Gastroesophageal sphincter (tissue), 4 donors: Measurements from ENCODE around the gene SLC66A2. TPM values are rescaled to one million over a fixed set of nuclear protein-coding genes. Genes with fewer than 3 reads are reported as not detected.

Source experiments
- ATAC-seq: fragments of 150-250 bp; one replicate; pipeline ENCODE4 v1.9.1; 2016; ENCODE audit warnings: mild to moderate bottlenecking, moderate library complexity
- H3K27ac ChIP-seq, 4 donors: fragments of 200-600 bp; sonication (generic) in 3 of 4; 1 replicate in 3 of 4; 2 replicates in 1 of 4; pipeline ENCODE4 v1.5.1; 2016 to 2019
- H3K27me3 ChIP-seq: fragments of 200-600 bp; sonication (generic); one replicate; pipeline ENCODE4 v1.5.1; 2019
- H3K36me3 ChIP-seq, 2 donors: fragments of 200-600 bp; sonication (generic); one replicate each; pipeline ENCODE4 v1.5.1; 2019; ENCODE audit warnings: control low read depth in 1 of 2
- H3K4me1 ChIP-seq, 3 donors: fragments of 200-600 bp; sonication (generic); 1 replicate in 2 of 3; 2 replicates in 1 of 3; pipeline ENCODE4 v1.5.1; 2016 to 2019; ENCODE audit warnings: control low read depth in 2 of 3
- H3K4me3 ChIP-seq, 2 donors: fragments of 200-600 bp; sonication (generic); one replicate each; pipeline ENCODE4 v1.5.1; 2019; ENCODE audit warnings: mild to moderate bottlenecking in 1 of 2, moderate library complexity in 1 of 2
- H3K9me3 ChIP-seq, 3 donors: fragments of 200-600 bp; sonication (generic); one replicate each; pipeline ENCODE4 v1.5.1; 2017 to 2019; ENCODE audit warnings: control low read depth in 2 of 3
- EP300 ChIP-seq: sonication (generic); formaldehyde crosslinking; IDR thresholded peaks from one replicate; pipeline ENCODE4 v1.6.1; 2017; ENCODE audit warnings: antibody characterized with exemption, mild to moderate bottlenecking
- POLR2A ChIP-seq, 2 donors: fragments of 450-650 bp; IDR thresholded peaks; one replicate each; pipeline ENCODE4 v1.6.1; 2017; ENCODE audit warnings: antibody characterized with exemption in 2 of 2, mild to moderate bottlenecking in 2 of 2, moderate library complexity in 1 of 2
- POLR2AphosphoS5 ChIP-seq: sonication (generic); formaldehyde crosslinking; IDR thresholded peaks from one replicate; pipeline ENCODE4 v1.6.1; 2017; ENCODE audit warnings: antibody characterized with exemption
- WGBS, 2 donors: methylation state at CpG; one replicate each; pipeline ENCODE4 v1.1.5; 2018; ENCODE audit warnings: low coverage in 1 of 2; 5-methylcytosine and 5-hydroxymethylcytosine counted together
- total RNA-seq, 4 donors: library from RNA; depleted of rRNA; stranded (reverse); fragments of >200 nt; gene quantifications; one replicate each; pipeline ENCODE4 v1.1.0, GENCODE V29; 2016
- TF ChIP-seq, protein P1 (sequence below), 4 experiments: fragments of 200-600 bp in 2 of 4; fragments of 450-650 bp in 2 of 4; sonication (generic) in 1 of 4; IDR thresholded peaks; one replicate each; pipeline ENCODE4 v1.5.1; 2017 to 2019; ENCODE audit warnings: antibody characterized with exemption in 4 of 4, mild to moderate bottlenecking in 2 of 4, moderate library complexity in 2 of 4

SLC66A2 gene
- total RNA-seq, 4 donors from 2014 or later, result 32.2 to 42.6 (median 35.6) TPM

DNA sequence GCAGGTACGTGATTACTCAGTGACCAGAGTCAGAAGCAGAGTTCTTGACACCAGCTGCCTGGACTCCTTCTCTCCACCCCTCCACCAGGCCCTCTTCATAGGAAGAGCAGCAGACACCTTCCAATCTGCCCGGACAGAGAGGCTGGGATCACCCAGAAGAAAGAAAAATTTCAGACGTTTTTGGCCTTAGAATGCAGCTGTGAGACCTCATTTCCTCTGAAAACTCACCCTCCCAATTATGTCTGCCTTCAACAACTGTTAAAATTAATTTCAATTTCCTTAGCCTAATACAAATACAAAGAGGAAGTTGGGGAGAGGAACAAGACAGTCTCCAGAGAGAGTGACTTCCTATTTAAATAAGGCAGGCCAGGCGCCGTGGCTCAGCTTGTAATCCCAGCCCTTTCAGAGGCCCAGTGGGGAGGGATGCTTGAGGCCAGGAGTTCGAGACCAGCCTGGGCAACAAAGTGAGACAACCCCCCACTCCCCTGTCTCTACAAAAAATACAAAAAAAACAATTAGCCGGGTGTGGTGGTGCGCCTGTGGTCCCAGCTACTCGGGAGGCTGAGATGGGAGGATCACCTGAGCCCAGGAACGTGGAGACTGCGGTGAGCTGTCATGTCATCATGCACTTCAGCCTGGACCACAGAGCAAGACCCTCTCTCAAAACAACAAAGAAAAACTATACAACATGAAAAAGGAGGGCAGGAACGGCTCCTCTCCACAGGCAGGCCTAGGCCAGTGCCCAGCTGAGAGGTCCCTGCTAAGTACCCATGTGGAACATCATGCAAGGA lies 1.6 kb downstream of the SLC66A2 start:
- peak overlapping the region in 3 of 4 donors; percentile 85 to 94 (median 87) for H3K27ac ChIP-seq
- peaks cover 0 to 30% of the 10 kb centered on the region in 2 donors for H3K36me3 ChIP-seq
- 38 to 60% methylated on average over 5 to 8 of the region's 12 CpGs for WGBS, 2 donors
- no peak for TF ChIP-seq POLR2A (IDR thresholded peaks at IDR 0.05)
- no peak for ATAC-seq
- H3K9me3 ChIP-seq, result no peaks in the 10 kb centered on the region
- peak overlapping the region; percentile 96 to 99 for H3K4me3 ChIP-seq
- no peaks in the 10 kb centered on the region for H3K27me3 ChIP-seq
- H3K4me1 ChIP-seq, result peaks cover 0 to 66% (median 30%) of the 10 kb centered on the region in 3 donors

DNA sequence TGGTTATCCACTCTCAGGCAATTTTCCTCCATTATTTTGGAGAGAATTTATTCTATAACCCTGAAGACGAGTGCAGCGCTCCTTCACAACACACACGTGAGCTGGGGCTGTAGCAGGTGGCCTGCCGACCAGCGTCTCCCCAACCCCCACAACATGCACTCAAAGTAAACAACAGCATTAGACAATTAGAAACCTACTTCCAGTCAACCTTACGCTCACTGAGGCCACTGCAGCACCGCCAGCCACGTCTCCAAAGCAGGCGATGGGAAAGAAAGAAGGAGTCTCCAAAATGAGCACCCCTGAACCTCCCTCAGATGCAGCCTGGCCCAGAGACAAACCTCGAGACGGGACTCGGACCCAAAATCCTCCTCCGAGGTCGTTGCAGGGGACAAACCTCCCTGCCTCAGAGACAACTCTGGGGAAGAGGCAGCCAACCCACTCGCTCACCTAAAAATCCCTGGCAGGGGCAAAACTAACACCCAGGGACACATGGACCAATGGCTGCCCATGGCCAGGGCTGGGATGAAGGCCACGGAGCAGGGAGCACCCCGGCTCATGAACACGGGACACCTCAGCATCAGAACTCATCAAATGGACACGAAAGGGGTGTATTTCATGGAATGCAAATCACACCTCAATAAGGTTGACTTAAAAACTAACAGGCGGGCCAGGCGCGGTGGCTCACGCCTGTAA lies 2.6 kb downstream of the SLC66A2 start:
- ATAC-seq, result no peak
- Histone ChIP-seq H3K27ac (peak overlapping the region in 2 of 4 donors; percentile 18 to 94), H3K27me3 (no peaks in the 10 kb centered on the region), H3K4me1 (peaks cover 0 to 77% (median 35%) of the 10 kb centered on the region in 3 donors), H3K9me3 (no peaks in the 10 kb centered on the region), H3K36me3 (peaks cover 0 to 31% of the 10 kb centered on the region in 2 donors), H3K4me3 (peak overlapping the region in 1 of 2 donors; percentile 99)
- 90% methylated on average over 17 of the region's 23 CpGs; no CpG with 5 or more reads in 1 of the 2 donors for whole genome bisulfite sequencing, 2 donors
- TF ChIP-seq EP300 (no peak), POLR2A (IDR thresholded peaks at IDR 0.05) (no peak), POLR2AphosphoS5 (no peak)
- TF ChIP-seq, protein P1, sequence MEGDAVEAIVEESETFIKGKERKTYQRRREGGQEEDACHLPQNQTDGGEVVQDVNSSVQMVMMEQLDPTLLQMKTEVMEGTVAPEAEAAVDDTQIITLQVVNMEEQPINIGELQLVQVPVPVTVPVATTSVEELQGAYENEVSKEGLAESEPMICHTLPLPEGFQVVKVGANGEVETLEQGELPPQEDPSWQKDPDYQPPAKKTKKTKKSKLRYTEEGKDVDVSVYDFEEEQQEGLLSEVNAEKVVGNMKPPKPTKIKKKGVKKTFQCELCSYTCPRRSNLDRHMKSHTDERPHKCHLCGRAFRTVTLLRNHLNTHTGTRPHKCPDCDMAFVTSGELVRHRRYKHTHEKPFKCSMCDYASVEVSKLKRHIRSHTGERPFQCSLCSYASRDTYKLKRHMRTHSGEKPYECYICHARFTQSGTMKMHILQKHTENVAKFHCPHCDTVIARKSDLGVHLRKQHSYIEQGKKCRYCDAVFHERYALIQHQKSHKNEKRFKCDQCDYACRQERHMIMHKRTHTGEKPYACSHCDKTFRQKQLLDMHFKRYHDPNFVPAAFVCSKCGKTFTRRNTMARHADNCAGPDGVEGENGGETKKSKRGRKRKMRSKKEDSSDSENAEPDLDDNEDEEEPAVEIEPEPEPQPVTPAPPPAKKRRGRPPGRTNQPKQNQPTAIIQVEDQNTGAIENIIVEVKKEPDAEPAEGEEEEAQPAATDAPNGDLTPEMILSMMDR (IDR thresholded peaks at IDR 0.05), result no peak

DNA sequence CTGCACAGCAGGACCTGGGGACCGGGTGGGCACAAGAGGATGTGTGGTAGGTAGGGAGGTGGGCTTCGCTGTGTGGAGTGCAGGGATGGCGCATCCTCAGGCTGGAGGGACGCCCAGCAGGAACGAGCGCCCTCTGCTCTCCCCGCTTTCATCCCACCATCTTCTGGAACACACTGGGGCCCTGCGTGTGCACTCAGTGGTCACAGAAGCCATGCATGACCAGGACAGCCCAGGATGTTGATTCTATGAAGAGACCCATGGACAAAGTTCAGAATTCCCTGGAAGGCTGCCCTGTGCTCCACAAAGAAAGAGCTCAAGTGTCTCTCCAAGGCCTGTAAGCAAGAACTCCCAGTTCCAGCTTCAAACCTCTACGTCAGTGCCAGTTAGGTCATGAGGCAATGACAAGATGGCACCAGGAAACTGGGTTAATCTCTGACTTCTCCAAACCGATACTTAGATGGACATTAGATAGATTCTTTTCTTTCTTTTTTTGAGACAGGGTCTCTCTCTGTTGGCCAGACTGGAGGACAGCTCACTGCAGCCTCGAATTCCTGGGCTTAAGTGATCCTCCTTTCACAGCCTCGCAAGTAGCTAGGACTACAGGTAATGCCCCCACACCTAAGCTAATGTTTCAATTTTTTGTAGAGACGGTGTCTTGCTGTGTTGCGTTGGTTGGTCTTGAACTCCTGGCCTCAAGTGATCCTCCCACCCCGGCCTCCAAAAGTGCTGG lies 3.4 kb downstream of the SLC66A2 start:
- Histone ChIP-seq H3K36me3 (peaks cover 0 to 39% of the 10 kb centered on the region in 2 donors), H3K4me1 (peaks cover 0 to 81% (median 35%) of the 10 kb centered on the region in 3 donors), H3K9me3 (no peaks in the 10 kb centered on the region), H3K27me3 (no peaks in the 10 kb centered on the region), H3K4me3 (no peak overlapping the region), H3K27ac (no peak overlapping the region)
- 87 to 94% methylated on average over 7 of the region's 15 CpGs for WGBS, 2 donors
- ATAC-seq, result no peak
- TF ChIP-seq POLR2AphosphoS5, result no peak
- TF ChIP-seq POLR2A (IDR thresholded peaks at IDR 0.05), result no peak
- TF ChIP-seq EP300, result no peak
- TF ChIP-seq, protein P1 (IDR thresholded peaks at IDR 0.05), result no peak

DNA sequence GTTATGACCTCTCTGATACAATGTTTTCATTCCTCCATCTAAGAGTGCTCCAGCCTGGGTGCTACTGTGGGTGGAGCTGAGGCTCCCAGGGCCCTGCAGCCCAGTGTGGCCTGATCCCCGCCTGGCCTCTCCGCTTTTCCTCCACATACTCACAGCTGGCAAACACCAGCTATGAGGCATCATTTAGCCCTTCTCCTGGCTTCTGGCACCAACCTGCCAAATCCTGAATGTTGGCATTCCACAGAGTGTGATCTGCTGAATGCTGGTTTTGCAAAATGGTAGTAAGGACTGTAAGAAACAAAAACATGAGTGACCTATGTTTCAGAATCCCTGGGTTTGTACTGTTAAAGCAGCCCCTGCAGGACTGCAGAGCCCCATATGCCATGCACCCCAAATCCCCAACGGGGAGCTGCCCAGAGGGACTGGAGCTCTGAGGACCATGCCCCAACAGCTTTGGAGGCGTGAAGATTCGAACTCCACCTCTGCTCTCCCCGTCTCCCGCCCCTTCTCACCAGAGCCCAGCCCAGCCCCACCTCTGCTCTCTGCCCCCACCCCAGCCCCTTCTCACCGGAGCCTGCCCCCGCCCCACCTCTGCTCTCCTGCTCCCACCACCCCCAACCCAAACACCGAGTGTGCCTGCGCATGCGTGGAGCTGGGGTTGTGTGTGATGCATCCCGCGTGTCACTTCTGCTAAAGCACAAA lies 4.2 kb downstream of the SLC66A2 start:
- H3K4me3 ChIP-seq, result no peak overlapping the region
- H3K27me3 ChIP-seq, result no peaks in the 10 kb centered on the region
- peaks cover 0 to 47% of the 10 kb centered on the region in 2 donors for H3K36me3 ChIP-seq
- no peak for TF ChIP-seq POLR2A (IDR thresholded peaks at IDR 0.05)
- TF ChIP-seq, protein P1 (IDR thresholded peaks at IDR 0.05), result no peak
- TF ChIP-seq EP300, result no peak
- TF ChIP-seq POLR2AphosphoS5, result no peak
- ATAC-seq, result no peak
- no peaks in the 10 kb centered on the region for H3K9me3 ChIP-seq
- H3K27ac ChIP-seq, result no peak overlapping the region
- H3K4me1 ChIP-seq, result peaks cover 0 to 77% (median 33%) of the 10 kb centered on the region in 3 donors
- 83 to 93% methylated on average over 2 of the region's 14 CpGs for whole genome bisulfite sequencing, 2 donors
